SK-N-SH treated with all-trans-retinoic acid at 6 μM for 48 hours (cell line): ENCODE results near the gene ZNF331.

Experiments used
- BACH2 ChIP-seq: fragments of 250-450 bp; sonication (Bioruptor Pico); IDR thresholded peaks from 2 replicates; pipeline ENCODE4 v1.9.0; 2021; ENCODE audit warnings: mild to moderate bottlenecking, borderline replicate concordance
- CREB5 ChIP-seq: fragments of 250-450 bp; sonication (Bioruptor Pico); IDR thresholded peaks from 2 replicates; pipeline ENCODE4 v1.5.1; 2020; ENCODE audit warnings: low read depth, mild to moderate bottlenecking, moderate library complexity
- PATZ1 ChIP-seq: fragments of 250-450 bp; sonication (Bioruptor Pico); IDR thresholded peaks from 2 replicates; pipeline ENCODE4 v1.8.0; 2020; ENCODE audit warnings: mild to moderate bottlenecking, moderate library complexity, borderline replicate concordance
- TCF4 ChIP-seq: fragments of 250-450 bp; sonication (Bioruptor Pico); IDR thresholded peaks from 2 replicates; pipeline ENCODE4 v1.8.0; 2021; ENCODE audit warnings: mild to moderate bottlenecking, moderate library complexity, borderline replicate concordance
- ZFP30 ChIP-seq: fragments of 450-650 bp; formaldehyde crosslinking; IDR thresholded peaks from 2 replicates; pipeline ENCODE4 v1.5.0; 2022; ENCODE audit warnings: mild to moderate bottlenecking, moderate library complexity
- ZNF70 ChIP-seq: fragments of 450-650 bp; formaldehyde crosslinking; IDR thresholded peaks from 2 replicates; pipeline ENCODE4 v1.5.0; 2020; ENCODE audit warnings: mild to moderate bottlenecking, moderate library complexity

GRCh38 chr19:53576941-53577653, 39.2 kb downstream of the ZNF331 start:
- no peak for TF ChIP-seq PATZ1 (CRISPR knock-in tag)
- no peak for TF ChIP-seq BACH2 (CRISPR knock-in tag)
- no peak for TF ChIP-seq TCF4
- no peak for TF ChIP-seq CREB5 (CRISPR knock-in tag)
- no peak for TF ChIP-seq ZNF70 (CRISPR knock-in tag)
- TF ChIP-seq ZFP30 (CRISPR knock-in tag), result no peak
